ENCODE results near the gene CBY3.

DNA sequence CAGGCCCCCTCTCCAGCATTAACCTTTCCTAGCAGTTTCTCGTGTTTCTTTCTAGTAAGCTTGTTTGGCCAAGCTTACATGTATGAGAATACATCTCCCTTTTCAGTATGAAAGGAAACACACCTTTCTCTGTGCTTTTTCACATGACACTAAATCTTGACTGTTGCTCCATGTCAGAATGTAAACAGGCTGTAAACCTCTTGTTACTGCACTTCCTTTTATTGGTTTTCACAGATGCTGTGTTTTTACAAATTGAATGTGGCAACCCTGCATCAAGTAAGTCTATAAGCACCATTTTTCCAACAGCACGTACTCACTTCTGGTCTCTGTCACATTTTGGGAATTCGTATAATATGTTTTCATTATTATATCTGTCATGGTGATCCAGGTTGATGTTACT lies 15.8 kb upstream of the CBY3 start:
- TF ChIP-seq CHD2 (IDR thresholded peaks at IDR 0.05; ENCODE audit: low read depth, low read length) (no peak), ATF3 (CRISPR knock-in tag; IDR thresholded peaks at IDR 0.05) (no peak), NR2C2 (CRISPR knock-in tag; IDR thresholded peaks at IDR 0.05; ENCODE audit: borderline replicate concordance) (no peak), TCF7 (IDR thresholded peaks at IDR 0.05; ENCODE audit: low read depth) (no peak), MEIS1 (CRISPR knock-in tag; IDR thresholded peaks at IDR 0.05; ENCODE audit: borderline replicate concordance) (no peak), ZNF256 (CRISPR knock-in tag; conservative IDR thresholded peaks at IDR 0.05) (no peak), RXRB (CRISPR knock-in tag; IDR thresholded peaks at IDR 0.05; ENCODE audit: borderline replicate concordance) (no peak), THAP11 (CRISPR knock-in tag; IDR thresholded peaks at IDR 0.05) (no peak), HHEX (CRISPR knock-in tag; IDR thresholded peaks at IDR 0.05) (no peak), BHLHE40 (IDR thresholded peaks at IDR 0.05; ENCODE audit: low read length) (no peak), TARDBP (CRISPR knock-in tag; IDR thresholded peaks at IDR 0.05) (no peak), EZH2 (conservative IDR thresholded peaks at IDR 0.05; ENCODE audit: low read depth, low read length) (no peak)
- TF ChIP-seq, protein P1, sequence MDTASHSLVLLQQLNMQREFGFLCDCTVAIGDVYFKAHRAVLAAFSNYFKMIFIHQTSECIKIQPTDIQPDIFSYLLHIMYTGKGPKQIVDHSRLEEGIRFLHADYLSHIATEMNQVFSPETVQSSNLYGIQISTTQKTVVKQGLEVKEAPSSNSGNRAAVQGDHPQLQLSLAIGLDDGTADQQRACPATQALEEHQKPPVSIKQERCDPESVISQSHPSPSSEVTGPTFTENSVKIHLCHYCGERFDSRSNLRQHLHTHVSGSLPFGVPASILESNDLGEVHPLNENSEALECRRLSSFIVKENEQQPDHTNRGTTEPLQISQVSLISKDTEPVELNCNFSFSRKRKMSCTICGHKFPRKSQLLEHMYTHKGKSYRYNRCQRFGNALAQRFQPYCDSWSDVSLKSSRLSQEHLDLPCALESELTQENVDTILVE (CRISPR knock-in tag; IDR thresholded peaks at IDR 0.05): no peak

Measured in HepG2 (cell line).